Measurements from ENCODE around the gene CD27. TPM values are rescaled to one million over a fixed set of nuclear protein-coding genes. Genes with fewer than 3 reads are reported as not detected.
"Not testable (repeated sequence)": the region's sequence is repeated elsewhere in the genome, so short reads cannot be mapped to it uniquely, and the experiment has no call there.

CD27 gene
- total RNA-seq, 1 donor from 2014 or later = not detected

DNA sequence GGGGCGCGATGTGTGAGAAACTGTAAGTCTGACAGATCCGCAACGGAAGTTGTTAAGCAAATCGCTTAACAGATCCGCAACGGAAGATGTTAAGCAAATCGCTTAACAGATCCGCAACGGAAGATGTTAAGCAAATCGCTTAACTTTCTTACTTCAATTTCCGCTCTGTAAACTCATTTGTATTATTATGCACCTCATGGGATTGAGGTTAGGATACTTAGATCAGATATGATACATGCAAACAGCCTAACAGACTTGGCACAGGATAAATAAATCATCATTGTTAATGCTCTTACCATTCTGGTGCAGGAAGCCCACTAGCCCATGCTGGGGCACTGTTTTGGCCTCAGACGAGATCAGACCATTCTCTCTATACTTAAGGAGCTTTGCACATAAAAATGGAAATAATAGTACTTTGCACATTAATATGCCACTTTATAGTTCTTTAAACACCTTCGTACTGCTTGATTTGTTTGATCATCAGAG, 49.5 kb downstream of the CD27 start:
- no peak for TF ChIP-seq CTCF (IDR thresholded peaks at IDR 0.05; ENCODE audit: unreplicated experiment)
- Mint-ChIP-seq H3K9me3 (no peaks in the 10 kb centered on the region), H3K4me3 (peak overlapping the region; percentile 90), H3K36me3 (peaks cover 10% of the 10 kb centered on the region), H3K27me3 (ENCODE audit: low read depth) (no peaks in the 10 kb centered on the region), H3K27ac (peak overlapping the region; percentile 96), H3K4me1 (peaks cover 24% of the 10 kb centered on the region)
- DNase-seq (ENCODE audit: low spot score in 2 of 2, unreplicated experiment in 2 of 2) = no peak

DNA sequence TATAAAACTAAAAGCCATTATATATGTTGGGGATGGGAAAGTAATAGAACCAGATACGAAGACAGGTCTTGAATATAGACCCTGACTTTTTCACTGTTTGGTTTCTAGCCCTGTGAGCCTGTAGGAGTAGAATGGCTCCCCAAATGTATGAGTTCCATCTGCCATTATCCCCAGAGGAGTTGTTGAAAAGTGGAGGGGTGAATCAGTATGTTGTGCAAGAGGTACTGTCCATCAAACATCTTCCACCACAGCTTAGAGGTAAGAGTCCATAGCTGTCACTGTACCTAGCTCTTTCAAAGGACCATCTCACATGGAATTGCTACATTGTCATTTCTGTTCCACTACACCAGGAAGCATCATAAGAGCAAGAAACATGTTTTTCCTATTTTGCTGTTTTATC, 50.2 kb downstream of the CD27 start:
- no peak for TF ChIP-seq CTCF (IDR thresholded peaks at IDR 0.05; ENCODE audit: unreplicated experiment)
- peak overlapping the region; percentile 90 for H3K4me3 Mint-ChIP-seq
- peaks cover 11% of the 10 kb centered on the region for H3K36me3 Mint-ChIP-seq
- no peaks in the 10 kb centered on the region for H3K27me3 Mint-ChIP-seq (ENCODE audit: low read depth)
- H3K27ac Mint-ChIP-seq = no peak overlapping the region
- H3K9me3 Mint-ChIP-seq = no peaks in the 10 kb centered on the region
- peaks cover 24% of the 10 kb centered on the region for H3K4me1 Mint-ChIP-seq
- no peak for DNase-seq (ENCODE audit: low spot score in 2 of 2, unreplicated experiment in 2 of 2)

DNA sequence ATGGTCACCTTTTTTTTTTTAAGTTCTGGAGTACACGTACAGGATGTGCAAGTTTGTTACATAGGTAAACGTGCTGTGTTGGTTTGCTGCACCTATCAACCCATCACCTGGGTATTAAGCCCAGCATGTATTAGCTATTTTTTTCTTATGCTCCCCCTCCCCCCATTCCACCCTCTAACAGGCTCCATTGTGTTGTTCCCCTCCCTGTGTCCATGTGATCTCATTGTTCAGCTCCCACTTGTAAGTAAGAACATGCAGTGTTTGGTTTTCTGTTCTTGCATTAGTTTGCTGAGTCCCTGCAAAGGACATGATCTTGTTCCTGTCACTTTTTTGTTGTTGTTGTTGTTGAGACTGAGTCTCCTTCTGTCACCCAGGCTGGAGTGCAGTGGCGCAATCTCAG, 52.5 kb downstream of the CD27 start:
- not testable (repeated sequence) for H3K4me3 Mint-ChIP-seq; H3K27me3 Mint-ChIP-seq (ENCODE audit: low read depth); H3K9me3 Mint-ChIP-seq; DNase-seq (ENCODE audit: low spot score in 2 of 2, unreplicated experiment in 2 of 2)
- Mint-ChIP-seq H3K27ac (peak overlapping the region; percentile 17), H3K36me3 (peaks cover 11% of the 10 kb centered on the region), H3K4me1 (peaks cover 20% of the 10 kb centered on the region)

DNA sequence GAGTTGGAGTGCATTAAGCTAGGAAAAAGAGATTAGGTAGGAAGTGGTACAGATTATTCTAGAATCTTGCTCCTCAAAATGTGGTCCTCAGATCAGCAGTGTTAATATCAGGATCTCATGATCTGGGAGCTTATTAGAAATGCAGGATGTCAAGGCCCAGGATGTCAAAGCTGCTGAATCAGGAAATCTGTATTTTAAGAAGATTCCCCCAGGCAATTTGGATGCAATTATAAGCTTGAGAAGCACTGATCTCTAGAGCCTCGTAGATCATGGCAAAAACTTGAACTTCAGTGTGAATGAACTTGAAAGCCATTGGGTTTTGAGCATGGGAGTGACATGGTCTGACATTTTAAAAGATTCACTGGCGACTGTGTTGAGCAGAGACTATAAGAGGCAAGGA, 55.7 kb downstream of the CD27 start:
- DNase-seq (ENCODE audit: low spot score in 2 of 2, unreplicated experiment in 2 of 2) = no peak
- H3K9me3 Mint-ChIP-seq = no peaks in the 10 kb centered on the region
- H3K4me3 Mint-ChIP-seq = no peak overlapping the region
- no peaks in the 10 kb centered on the region for H3K27me3 Mint-ChIP-seq (ENCODE audit: low read depth)
- no peak for TF ChIP-seq CTCF (IDR thresholded peaks at IDR 0.05; ENCODE audit: unreplicated experiment)
- H3K36me3 Mint-ChIP-seq = peaks cover 20% of the 10 kb centered on the region
- peaks cover 1% of the 10 kb centered on the region for H3K4me1 Mint-ChIP-seq
- H3K27ac Mint-ChIP-seq = no peak overlapping the region

Other genes starting within 250 kb of the CD27 start
- 20.0 to 22.6 TPM (median 22.3 TPM) in 3 replicates for gene CD9, start 244.6 kb upstream of the CD27 start, total RNA-seq
- gene PLEKHG6, start 134.3 kb upstream of the CD27 start, total RNA-seq = 16.1 to 18.3 TPM (median 16.4 TPM) in 3 replicates
- gene TNFRSF1A, start 102.9 kb upstream of the CD27 start, total RNA-seq = 65.4 to 70.4 TPM (median 68.9 TPM) in 3 replicates
- 20.1 to 21.5 TPM (median 20.3 TPM) in 3 replicates for gene SCNN1A, start 69.4 kb upstream of the CD27 start, total RNA-seq
- gene LTBR, start 60.8 kb upstream of the CD27 start, total RNA-seq = 61.7 to 68.1 TPM (median 66.8 TPM) in 3 replicates
- gene TAPBPL, start 7.1 kb downstream of the CD27 start, total RNA-seq = 2.2 to 2.6 TPM (median 2.5 TPM) in 3 replicates
- 5.2 to 6.9 TPM (median 6.4 TPM) in 3 replicates for gene VAMP1, start 25.7 kb downstream of the CD27 start, total RNA-seq
- 137 to 148 TPM (median 145 TPM) in 3 replicates for gene MRPL51, start 48.3 kb downstream of the CD27 start, total RNA-seq
- gene NCAPD2, start 49.1 kb downstream of the CD27 start, total RNA-seq = 56.3 to 62.6 TPM (median 57.1 TPM) in 3 replicates
- gene GAPDH, start 89.6 kb downstream of the CD27 start, total RNA-seq = 2,078 to 2,104 TPM (median 2,089 TPM) in 3 replicates
- gene IFFO1, start 111.1 kb downstream of the CD27 start, total RNA-seq = 14.8 to 16.1 TPM (median 14.8 TPM) in 3 replicates
- gene NOP2, start 123.3 kb downstream of the CD27 start, total RNA-seq = 51.8 to 58.6 TPM (median 56.6 TPM) in 3 replicates
- gene CHD4, start 162.4 kb downstream of the CD27 start, total RNA-seq = 332 to 358 TPM (median 332 TPM) in 3 replicates
- 1.3 to 1.7 TPM (median 1.3 TPM) in 3 replicates for gene LPAR5, start 191.0 kb downstream of the CD27 start, total RNA-seq
- gene ACRBP, start 202.5 kb downstream of the CD27 start, total RNA-seq = 2.7 to 3.7 TPM (median 3.5 TPM) in 3 replicates
- gene ING4, start 218.2 kb downstream of the CD27 start, total RNA-seq = 63.5 to 69.0 TPM (median 64.2 TPM) in 3 replicates
- 94.9 to 101 TPM (median 96.3 TPM) in 3 replicates for gene ZNF384, start 244.4 kb downstream of the CD27 start, total RNA-seq